Right lobe of liver (tissue), 4 donors: Measurements from ENCODE around the gene PPRC1.

ENCODE experiments used
- CTCF ChIP-seq, 4 donors: fragments of 200-600 bp in 3 of 4; fragments of 450-650 bp in 1 of 4; IDR thresholded peaks; one replicate each; pipeline versions ENCODE4 v1.5.1 to v1.8.0; 2016 to 2022; ENCODE audit warnings: antibody characterized with exemption in 4 of 4, mild to moderate bottlenecking in 2 of 4
- POLR2A ChIP-seq: fragments of 450-650 bp; IDR thresholded peaks from one replicate; pipeline ENCODE4 v1.6.1; 2017; ENCODE audit warnings: antibody characterized with exemption, mild to moderate bottlenecking
- donor health status: DM: no; HTN: no; CAD: no.
- donor health status: DM: no; HTN: no; CAD: no.
- donor health status: DM: no; HTN: yes; CAD: no.

- TF ChIP-seq CTCF (IDR thresholded peaks at IDR 0.05) (no peak), POLR2A (no peak)
Observed at GRCh38 chr10:102118867-102119266, 14.0 kb upstream of the PPRC1 start.
